ENCODE measurements around the gene FOXP4.

DNA sequence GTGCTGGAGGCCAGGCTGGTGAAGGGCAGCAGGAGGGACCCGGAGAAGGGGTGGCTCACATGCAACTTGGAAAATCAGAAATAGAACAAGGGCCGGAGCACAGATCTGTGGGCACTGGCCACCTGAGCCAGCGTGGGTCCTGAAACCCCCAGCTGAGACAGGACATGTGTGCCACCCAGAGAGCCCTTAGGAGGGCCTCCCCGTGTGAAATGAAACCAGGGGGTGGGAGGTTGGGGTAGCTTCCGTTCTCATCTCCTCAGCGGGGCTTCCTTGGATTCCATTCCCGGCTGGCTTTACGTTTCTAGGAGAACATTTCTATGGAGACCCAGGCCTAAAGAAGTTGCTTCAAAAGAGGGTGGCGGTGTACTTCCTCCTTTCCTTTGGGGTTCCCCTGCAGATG lies 5.7 kb downstream of the FOXP4 start:
- TF ChIP-seq, protein P1, sequence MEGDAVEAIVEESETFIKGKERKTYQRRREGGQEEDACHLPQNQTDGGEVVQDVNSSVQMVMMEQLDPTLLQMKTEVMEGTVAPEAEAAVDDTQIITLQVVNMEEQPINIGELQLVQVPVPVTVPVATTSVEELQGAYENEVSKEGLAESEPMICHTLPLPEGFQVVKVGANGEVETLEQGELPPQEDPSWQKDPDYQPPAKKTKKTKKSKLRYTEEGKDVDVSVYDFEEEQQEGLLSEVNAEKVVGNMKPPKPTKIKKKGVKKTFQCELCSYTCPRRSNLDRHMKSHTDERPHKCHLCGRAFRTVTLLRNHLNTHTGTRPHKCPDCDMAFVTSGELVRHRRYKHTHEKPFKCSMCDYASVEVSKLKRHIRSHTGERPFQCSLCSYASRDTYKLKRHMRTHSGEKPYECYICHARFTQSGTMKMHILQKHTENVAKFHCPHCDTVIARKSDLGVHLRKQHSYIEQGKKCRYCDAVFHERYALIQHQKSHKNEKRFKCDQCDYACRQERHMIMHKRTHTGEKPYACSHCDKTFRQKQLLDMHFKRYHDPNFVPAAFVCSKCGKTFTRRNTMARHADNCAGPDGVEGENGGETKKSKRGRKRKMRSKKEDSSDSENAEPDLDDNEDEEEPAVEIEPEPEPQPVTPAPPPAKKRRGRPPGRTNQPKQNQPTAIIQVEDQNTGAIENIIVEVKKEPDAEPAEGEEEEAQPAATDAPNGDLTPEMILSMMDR (conservative IDR thresholded peaks at IDR 0.05; ENCODE audit: low read length), result no peak
- no peak for TF ChIP-seq EZH2phosphoT487 (IDR thresholded peaks at IDR 0.05; ENCODE audit: borderline replicate concordance, low read depth, low read length)

All from OCI-LY7 (cell line).